ENCODE measurements around the gene CDHR3.

The CDHR3 gene

DNA sequence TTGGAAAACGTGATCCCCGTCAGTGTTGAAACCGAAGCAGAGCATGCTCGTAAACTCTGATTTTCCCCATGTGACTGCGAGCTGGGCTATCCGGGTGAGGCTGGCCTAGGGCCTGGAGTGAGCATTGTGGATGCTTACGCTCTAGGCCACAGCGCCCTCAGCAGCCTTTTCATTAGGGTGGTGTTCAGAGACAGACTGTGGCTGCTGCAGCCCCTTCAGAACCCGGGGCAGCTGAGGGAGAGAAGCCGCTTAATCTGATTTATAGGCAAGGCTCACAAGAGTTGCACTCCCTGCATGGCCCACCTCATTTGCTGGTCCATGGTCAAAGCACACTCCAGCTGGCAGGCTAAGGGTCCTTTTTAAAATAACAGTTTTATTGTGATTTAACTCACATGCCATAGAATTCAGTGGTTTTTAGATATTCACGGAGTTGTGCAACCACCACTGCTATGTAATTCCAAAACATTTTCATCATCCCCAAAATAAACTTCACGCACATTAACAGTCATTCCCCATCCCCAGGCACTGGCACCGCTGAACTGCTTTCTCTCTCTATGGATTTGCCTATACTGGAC, 76.5 kb downstream of the CDHR3 start:
- H3K4me3 ChIP-seq (ENCODE audit: low read depth, low read length) = no peak overlapping the region
- peak; percentile 83 for DNase-seq (ENCODE audit: low read depth, low spot score)
- TF ChIP-seq, protein P1, sequence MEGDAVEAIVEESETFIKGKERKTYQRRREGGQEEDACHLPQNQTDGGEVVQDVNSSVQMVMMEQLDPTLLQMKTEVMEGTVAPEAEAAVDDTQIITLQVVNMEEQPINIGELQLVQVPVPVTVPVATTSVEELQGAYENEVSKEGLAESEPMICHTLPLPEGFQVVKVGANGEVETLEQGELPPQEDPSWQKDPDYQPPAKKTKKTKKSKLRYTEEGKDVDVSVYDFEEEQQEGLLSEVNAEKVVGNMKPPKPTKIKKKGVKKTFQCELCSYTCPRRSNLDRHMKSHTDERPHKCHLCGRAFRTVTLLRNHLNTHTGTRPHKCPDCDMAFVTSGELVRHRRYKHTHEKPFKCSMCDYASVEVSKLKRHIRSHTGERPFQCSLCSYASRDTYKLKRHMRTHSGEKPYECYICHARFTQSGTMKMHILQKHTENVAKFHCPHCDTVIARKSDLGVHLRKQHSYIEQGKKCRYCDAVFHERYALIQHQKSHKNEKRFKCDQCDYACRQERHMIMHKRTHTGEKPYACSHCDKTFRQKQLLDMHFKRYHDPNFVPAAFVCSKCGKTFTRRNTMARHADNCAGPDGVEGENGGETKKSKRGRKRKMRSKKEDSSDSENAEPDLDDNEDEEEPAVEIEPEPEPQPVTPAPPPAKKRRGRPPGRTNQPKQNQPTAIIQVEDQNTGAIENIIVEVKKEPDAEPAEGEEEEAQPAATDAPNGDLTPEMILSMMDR (IDR thresholded peaks at IDR 0.05; ENCODE audit: low read depth, low read length) = peak; percentile 24
- in situ Hi-C loops (cut with HindIII; ENCODE audit: low sequenced_read_pairs) = no loop called here

DNA sequence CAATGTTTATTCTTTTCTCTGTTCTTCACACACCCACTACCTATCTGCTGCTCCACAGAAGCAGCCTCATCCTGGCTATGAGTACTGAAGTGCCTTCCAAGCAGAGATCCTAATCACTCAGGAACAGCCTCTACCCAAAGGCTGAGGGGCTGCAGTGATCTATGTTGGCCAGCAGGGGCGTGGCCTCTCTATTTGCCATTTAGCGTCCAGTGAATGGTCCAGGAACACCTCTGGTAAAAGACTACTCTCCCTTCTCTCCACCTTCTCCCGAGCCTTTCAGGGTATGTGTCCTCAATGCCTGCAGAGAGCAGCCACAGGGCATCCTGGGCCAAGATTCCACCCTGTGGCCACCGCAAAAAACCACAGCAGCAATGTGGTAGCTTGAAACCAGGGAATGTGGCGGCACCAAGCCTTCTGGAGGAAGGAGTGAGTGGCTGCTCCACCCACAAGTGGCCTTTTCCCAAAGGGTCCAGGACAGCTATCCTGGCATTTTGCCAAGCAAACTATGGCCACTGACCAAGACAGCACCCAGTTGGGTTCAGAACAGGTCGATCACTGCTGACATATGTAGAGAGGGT, 78.2 kb downstream of the CDHR3 start:
- peak; percentile 35 for DNase-seq (ENCODE audit: low read depth, low spot score)
- no peak overlapping the region for H3K4me3 ChIP-seq (ENCODE audit: low read depth, low read length)
- in situ Hi-C loops (cut with HindIII; ENCODE audit: low sequenced_read_pairs) = no loop called here
- TF ChIP-seq, protein P1 (IDR thresholded peaks at IDR 0.05; ENCODE audit: low read depth, low read length) = peak; percentile 84

DNA sequence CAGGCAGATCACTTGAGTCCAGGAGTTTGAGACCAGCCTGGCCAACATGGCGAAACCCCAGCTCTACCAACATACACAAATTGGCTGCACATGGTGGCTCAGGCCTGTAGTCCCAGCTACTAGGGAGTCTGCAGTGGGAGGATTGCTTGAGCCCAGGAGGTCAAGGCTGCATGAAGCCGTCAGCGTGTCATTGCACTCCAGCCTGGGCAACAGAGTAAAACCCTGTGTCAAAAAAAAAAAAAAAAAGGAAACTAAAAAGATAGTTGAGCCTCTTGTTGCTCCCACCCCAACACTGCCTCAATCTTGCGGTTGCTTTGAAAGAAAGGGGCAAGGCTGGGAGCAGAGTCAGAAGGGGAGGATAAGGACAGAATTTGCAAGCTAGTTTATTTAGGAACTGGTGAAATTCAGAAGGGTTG, 79.1 kb downstream of the CDHR3 start:
- TF ChIP-seq, protein P1 (IDR thresholded peaks at IDR 0.05; ENCODE audit: low read depth, low read length) = no peak
- in situ Hi-C loops (cut with HindIII; ENCODE audit: low sequenced_read_pairs) = no loop called here
- H3K4me3 ChIP-seq (ENCODE audit: low read depth, low read length) = no peak overlapping the region
- DNase-seq (ENCODE audit: low read depth, low spot score) = no peak

DNA sequence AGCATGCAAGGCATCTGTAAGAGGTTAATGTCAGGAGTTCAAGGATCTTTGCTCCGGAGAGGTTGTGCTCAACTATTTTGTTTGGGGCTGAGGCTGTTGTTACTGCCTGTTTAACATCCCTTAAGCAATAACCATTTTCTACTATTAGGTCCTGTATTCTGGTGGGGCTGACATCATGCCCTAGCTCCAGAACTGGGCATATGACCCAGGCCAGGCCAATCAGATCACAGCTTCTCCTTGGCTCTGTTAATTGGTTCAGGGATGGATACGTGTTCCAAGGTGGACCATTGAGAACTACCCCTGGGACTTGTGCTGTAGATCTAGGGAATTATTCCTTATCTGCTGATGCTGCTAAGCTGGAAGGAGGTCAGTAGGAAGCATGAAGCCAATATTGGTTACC, 82.1 kb downstream of the CDHR3 start:
- TF ChIP-seq, protein P1 (IDR thresholded peaks at IDR 0.05; ENCODE audit: low read depth, low read length) = no peak
- DNase-seq (ENCODE audit: low read depth, low spot score) = no peak
- in situ Hi-C loops (cut with HindIII; ENCODE audit: low sequenced_read_pairs) = no loop called here
- no peak overlapping the region for H3K4me3 ChIP-seq (ENCODE audit: low read depth, low read length)

DNA sequence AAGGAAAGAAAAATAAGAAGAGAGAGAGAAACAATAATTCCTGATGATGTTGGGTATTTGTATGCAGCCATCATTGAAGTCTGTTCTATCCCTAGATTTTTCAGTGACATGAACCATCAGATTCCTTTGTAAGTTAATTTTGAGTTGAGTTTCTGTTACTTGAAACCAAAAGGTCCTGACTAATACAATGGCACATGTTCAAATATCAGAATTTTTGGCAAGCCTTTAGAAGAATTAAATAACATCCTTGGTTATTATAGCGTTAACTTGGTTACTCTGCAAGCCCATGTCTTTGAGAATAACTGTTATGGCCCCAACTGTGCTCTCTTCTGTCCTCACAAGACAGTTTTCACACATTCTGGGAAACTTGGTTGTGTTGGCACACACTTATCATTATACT, 82.5 kb downstream of the CDHR3 start:
- no peak overlapping the region for H3K4me3 ChIP-seq (ENCODE audit: low read depth, low read length)
- DNase-seq (ENCODE audit: low read depth, low spot score) = peak; percentile 51
- in situ Hi-C loops (cut with HindIII; ENCODE audit: low sequenced_read_pairs) = no loop called here
- TF ChIP-seq, protein P1 (IDR thresholded peaks at IDR 0.05; ENCODE audit: low read depth, low read length) = no peak

DNA sequence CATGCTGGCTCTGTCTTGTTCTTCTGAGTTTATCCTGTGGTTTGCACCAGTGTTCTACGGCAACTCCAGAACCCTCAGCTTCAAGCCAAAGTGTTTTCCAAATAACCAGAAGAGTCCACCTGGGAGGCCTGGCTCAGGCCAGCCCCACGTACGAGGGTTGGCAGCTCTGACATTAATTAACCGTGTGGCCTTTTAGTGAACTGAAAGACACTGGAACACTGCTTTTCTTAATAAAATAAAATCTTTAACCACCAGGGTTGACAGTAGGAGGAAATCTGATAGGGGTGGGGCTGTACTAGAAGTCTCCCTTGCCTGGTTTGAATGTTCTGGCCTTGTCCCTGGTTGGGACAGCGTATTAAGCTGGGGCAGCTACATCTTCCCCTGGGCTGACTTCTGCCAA, 84.1 kb downstream of the CDHR3 start:
- in situ Hi-C loops (cut with HindIII; ENCODE audit: low sequenced_read_pairs) = no loop called here
- no peak for DNase-seq (ENCODE audit: low read depth, low spot score)
- no peak overlapping the region for H3K4me3 ChIP-seq (ENCODE audit: low read depth, low read length)
- TF ChIP-seq, protein P1 (IDR thresholded peaks at IDR 0.05; ENCODE audit: low read depth, low read length) = no peak
